ENCODE results near the gene MICAL2.

Gene MICAL2

GRCh38 chr11:12079726-12080556 lies 30.4 kb upstream of the MICAL2 start:
- DNase-seq = no peak

GRCh38 chr11:12083380-12083779 lies 27.0 kb upstream of the MICAL2 start:
- no peak for DNase-seq

GRCh38 chr11:12084256-12084655 lies 26.1 kb upstream of the MICAL2 start:
- no peak for DNase-seq

- DNase-seq = no peak
Observed at GRCh38 chr11:12085371-12086251, 24.8 kb upstream of the MICAL2 start.

- DNase-seq = no peak
Observed at GRCh38 chr11:12086271-12087074, 23.9 kb upstream of the MICAL2 start.

GRCh38 chr11:12087075-12088004 lies 23.1 kb upstream of the MICAL2 start:
- DNase-seq = no peak

GRCh38 chr11:12088047-12088481 lies 22.3 kb upstream of the MICAL2 start:
- no peak for DNase-seq

- no peak for DNase-seq
Observed at GRCh38 chr11:12088531-12088930, 21.9 kb upstream of the MICAL2 start.

- no peak for DNase-seq
Observed at GRCh38 chr11:12089041-12089440, 21.3 kb upstream of the MICAL2 start.

- DNase-seq = no peak
Observed at GRCh38 chr11:12089473-12089872, 20.9 kb upstream of the MICAL2 start.

GRCh38 chr11:12090061-12090591 lies 20.3 kb upstream of the MICAL2 start:
- no peak for DNase-seq

- no peak for DNase-seq
Observed at GRCh38 chr11:12090761-12091258, 19.6 kb upstream of the MICAL2 start.

GRCh38 chr11:12091956-12092558 lies 18.3 kb upstream of the MICAL2 start:
- DNase-seq = no peak

GRCh38 chr11:12092714-12093113 lies 17.7 kb upstream of the MICAL2 start:
- no peak for DNase-seq

- DNase-seq = no peak
Observed at GRCh38 chr11:12094872-12095800, 15.3 kb upstream of the MICAL2 start.

- DNase-seq = no peak
Observed at GRCh38 chr11:12097219-12097618, 13.2 kb upstream of the MICAL2 start.

- no peak for DNase-seq
Observed at GRCh38 chr11:12098601-12099000, 11.8 kb upstream of the MICAL2 start.

GRCh38 chr11:12099132-12099873 lies 11.1 kb upstream of the MICAL2 start:
- DNase-seq = no peak

- DNase-seq = no peak
Observed at GRCh38 chr11:12100429-12100828, 10.0 kb upstream of the MICAL2 start.
